VCaP (cell line): ENCODE measurements around the gene RGS12.

Experiments used
- H3K27ac ChIP-seq: fragments of 450-650 bp; 2 replicates; pipeline ENCODE4 v1.5.1; 2017
- TF ChIP-seq, protein P1 (sequence below): fragments of 450-650 bp; conservative IDR thresholded peaks from 2 replicates; pipeline ENCODE4 v1.5.1; 2017; ENCODE audit warnings: mild to moderate bottlenecking, moderate library complexity

RGS12 gene

DNA sequence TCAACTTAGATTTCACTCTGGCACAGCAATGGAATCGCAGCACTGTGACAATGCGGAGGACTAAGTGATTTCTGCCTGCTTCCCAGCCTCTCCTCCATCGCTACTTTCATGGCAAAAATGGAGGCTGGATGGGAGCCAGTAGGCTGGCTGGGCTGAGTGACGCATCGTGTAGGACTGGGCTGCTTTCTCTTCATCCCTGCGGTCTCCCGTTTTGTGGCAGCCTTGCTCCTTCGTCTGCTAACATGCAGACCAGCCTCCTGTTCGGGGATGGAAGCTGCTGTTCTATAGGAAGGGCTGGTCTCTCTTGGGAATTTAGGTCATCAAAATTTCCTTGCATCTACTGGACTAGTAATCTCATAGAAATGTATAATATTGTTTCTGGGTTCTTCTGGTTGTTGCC is 15.8 kb upstream of the RGS12 start:
- TF ChIP-seq, protein P1, sequence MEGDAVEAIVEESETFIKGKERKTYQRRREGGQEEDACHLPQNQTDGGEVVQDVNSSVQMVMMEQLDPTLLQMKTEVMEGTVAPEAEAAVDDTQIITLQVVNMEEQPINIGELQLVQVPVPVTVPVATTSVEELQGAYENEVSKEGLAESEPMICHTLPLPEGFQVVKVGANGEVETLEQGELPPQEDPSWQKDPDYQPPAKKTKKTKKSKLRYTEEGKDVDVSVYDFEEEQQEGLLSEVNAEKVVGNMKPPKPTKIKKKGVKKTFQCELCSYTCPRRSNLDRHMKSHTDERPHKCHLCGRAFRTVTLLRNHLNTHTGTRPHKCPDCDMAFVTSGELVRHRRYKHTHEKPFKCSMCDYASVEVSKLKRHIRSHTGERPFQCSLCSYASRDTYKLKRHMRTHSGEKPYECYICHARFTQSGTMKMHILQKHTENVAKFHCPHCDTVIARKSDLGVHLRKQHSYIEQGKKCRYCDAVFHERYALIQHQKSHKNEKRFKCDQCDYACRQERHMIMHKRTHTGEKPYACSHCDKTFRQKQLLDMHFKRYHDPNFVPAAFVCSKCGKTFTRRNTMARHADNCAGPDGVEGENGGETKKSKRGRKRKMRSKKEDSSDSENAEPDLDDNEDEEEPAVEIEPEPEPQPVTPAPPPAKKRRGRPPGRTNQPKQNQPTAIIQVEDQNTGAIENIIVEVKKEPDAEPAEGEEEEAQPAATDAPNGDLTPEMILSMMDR = no peak
- H3K27ac ChIP-seq = no peak overlapping the region

DNA sequence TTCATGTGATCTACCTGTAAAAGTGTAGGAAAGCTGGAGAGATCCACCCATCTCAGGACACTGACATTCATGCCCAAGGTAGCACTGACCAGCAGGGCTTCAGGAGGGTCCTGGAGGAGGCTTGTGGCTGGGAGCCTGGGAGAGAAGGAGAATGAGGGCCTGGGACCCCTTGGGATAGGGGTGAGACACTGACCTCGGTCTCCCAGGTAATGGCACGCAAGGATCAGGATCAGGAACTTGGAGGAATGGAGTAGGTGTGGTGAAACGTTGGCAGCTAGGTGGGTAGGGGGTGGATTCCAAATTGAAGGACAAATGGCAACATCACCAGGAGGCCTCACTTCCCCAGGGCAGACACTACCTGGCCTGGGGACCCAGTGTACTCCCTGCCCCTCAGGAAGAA is 12.4 kb upstream of the RGS12 start:
- TF ChIP-seq, protein P1 = no peak
- H3K27ac ChIP-seq = peak overlapping the region; percentile 63

DNA sequence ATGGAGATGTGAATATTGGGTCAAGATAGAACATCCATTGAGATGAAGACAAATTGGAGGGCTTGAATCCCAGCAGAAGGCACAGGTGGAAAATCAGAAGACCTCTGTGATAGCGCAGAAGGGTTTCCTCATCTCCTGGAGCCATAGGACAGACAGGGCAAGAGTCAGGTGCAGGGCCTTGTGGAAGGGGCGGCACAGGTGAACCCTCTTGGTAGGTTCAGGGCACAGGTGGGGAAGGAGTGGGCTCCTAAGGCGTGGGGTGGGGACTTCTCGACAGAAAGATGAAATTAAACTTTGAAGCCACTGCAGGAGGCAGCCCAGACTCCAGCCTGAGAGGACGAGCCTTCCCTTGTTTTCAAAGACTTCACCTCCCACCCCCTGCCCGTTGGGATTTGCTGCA is 9.3 kb upstream of the RGS12 start:
- TF ChIP-seq, protein P1 = no peak
- H3K27ac ChIP-seq = no peak overlapping the region

DNA sequence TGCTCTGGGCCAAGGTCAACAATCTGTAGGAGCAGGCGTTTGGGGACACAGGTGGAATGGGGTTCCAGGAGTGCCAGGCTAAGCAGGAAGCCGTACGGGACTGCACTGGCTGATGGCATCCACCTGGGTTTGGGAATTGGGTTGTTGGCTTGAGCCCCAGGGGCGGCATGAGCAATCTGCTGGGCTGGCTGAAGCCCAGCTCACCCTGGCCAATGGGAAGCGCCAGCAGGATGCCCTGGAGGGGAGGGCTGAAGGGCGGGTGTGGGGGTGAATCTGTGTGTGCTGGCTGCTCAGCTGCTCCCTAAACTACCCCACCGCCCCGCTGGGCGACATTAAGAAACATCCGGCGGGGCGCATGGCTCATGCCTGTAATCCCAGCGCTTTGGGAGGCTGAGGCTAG is 8.9 kb upstream of the RGS12 start:
- H3K27ac ChIP-seq = no peak overlapping the region
- TF ChIP-seq, protein P1 = no peak

DNA sequence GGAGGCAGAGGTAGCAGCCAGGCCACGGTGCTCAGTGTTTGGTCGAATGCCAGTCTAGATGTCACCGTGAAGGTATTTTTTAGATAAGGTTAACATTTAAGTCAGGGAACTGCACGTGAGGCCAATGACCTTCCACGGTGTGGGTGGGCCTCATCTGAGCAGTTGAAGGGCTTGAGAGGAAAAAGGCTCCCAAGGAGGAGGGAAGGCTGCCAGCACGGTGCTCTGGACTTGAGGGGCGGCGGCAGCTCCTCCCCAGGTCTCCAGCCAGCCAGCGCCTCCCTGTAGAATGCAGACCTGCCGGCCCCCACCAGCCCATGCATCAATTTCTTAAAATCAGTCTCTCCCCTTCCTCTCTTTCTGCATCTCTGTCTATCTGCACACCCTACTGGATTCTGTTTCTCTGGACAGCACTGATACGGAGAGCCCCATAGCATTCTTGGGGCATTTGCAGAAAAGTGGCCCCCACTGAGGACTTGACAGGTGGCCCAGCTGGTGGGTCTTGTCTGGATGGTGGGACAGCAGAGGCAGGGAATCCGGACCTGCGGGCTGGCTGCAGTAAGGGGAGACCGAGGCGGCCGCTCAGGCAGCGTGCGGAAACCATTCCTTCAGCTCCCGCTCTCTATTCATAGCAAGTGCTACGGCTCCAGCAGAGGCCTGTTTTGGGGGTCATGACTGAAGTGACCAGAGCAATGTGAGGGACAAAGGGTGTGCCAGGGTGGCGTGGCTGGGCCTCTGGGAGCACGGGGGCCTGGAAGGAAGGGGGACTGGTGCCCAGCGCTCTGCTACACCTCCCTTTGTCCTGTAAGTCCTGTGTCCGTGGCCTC is 7.9 kb upstream of the RGS12 start:
- no peak overlapping the region for H3K27ac ChIP-seq
- TF ChIP-seq, protein P1 = no peak

DNA sequence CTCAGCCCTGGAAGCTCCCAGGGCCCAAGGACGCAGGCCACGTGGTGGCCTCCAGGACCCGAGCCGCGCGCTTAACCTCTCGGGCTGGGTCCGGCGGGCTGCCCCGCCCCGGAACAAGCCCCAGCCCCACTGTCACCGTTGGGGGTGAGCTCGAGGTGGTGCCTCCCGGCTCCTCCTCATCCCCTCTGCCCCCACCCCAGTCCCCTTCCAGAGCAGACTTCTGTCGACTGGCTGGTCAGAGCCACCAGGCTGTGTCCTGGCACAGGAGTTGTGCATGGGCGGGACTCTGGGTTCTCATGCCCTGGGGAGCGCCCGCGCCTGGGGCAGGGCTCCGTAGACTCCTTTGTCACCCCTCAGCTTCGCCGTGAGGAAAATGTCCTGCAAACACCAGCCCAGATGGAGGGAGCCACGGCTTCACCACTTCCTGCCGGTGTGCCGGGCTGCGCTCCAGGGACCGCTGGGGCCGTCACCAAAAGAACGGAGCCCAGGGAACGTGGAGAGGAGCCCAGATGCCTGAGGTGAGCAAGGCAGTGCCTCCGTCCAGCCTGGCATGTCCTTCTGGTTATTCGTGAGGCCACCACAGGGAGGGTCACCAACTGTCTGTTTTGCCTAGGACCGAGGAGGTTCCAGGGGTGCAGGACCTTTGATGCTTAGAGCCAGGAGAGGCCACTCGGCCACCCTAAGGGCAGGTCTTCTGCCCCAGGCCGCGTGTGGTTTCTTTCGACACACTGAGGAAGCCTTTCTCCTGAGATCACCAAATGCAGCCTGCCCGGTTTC is 7.1 kb upstream of the RGS12 start:
- H3K27ac ChIP-seq = no peak overlapping the region
- TF ChIP-seq, protein P1 = no peak

DNA sequence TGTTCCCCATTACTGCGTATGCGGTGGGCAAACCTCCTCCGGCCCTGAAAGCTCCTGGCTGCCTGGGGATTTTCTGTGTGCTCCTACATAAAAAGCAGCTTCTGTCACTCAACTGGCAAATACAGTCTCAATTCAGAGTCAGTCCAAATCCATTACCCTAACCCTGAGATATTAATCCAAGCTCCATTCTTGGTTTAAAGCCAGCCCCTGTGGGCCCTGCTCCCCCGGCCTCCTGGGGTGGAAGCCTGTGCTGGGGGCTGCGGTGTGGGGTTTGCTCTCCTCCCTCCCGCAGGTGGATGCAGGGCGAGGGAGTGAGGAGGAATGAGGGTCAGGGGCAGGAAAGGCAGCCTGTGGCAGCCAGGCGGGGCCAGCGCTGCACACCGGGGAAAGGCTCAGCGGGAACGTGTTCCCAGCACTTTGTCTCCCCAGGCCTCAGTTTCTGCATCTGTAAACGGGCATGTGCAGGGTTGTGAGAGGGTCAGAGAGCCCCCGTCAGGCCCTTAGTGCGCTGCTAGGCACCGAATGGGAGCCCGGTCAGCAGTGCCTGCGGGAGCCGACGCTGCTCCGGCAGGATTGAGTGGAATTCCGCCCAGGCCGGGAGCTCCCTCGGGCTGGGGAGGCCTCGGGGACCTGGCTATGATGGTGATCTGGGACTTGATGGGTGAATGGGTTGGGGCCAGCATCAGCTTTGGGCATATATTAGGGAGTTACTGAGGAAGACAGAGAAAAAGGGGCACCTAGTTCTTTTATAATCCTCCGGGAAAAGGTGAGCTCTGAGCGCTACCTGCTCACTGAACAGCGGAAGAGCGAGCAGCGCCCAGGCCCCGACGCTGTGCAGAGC is 6.3 kb upstream of the RGS12 start:
- TF ChIP-seq, protein P1 = no peak
- H3K27ac ChIP-seq = no peak overlapping the region
